WTC11 (cell line): Measurements from ENCODE around the gene CARMIL3. TPM values are rescaled to one million over a fixed set of nuclear protein-coding genes. Genes with fewer than 3 reads are reported as not detected.

Experiments
- ATAC-seq: fragments of 200-7000 bp; cut with Tn5 transposase; 2 replicates; pipeline ENCODE4 v1.10.0; 2021; ENCODE audit warnings: mild to moderate bottlenecking, moderate library complexity
- CTCF ChIA-PET: fragments of 300-600 bp; sonication (Branson Sonifier 250); formaldehyde crosslinking; loops from one replicate; lab custom pipeline; 2021; ENCODE audit warnings: antibody characterized with exemption; lab: Charles Lee
- POLR2A ChIA-PET: fragments of 350-600 bp; sonication (Branson Sonifier 250); formaldehyde crosslinking; loops from one replicate; lab custom pipeline; 2021; ENCODE audit warnings: antibody characterized with exemption; lab: Charles Lee
- DNase-seq: peaks from one replicate; pipeline ENCODE4 v3.0.0; 2021; ENCODE audit warnings: low spot score
- H3K27ac Mint-ChIP-seq: 2 replicates; pipeline ENCODE4 v1.8.0; 2021; ENCODE audit warnings: mixed read lengths
- H3K27me3 Mint-ChIP-seq: 2 replicates; pipeline ENCODE4 v1.8.0; 2021; ENCODE audit warnings: low read depth, mild to moderate bottlenecking, moderate library complexity, mixed read lengths
- H3K36me3 Mint-ChIP-seq: 2 replicates; pipeline ENCODE4 v1.8.0; 2021; ENCODE audit warnings: mixed read lengths
- H3K4me1 Mint-ChIP-seq: 2 replicates; pipeline ENCODE4 v1.8.0; 2022; ENCODE audit warnings: mixed read lengths
- H3K4me3 Mint-ChIP-seq: 2 replicates; pipeline ENCODE4 v1.8.0; 2021; ENCODE audit warnings: mild to moderate bottlenecking, moderate library complexity, mixed read lengths
- H3K9me3 Mint-ChIP-seq: 2 replicates; pipeline ENCODE4 v1.8.0; 2021; ENCODE audit warnings: mixed read lengths
- CREM ChIP-seq: sonication (generic); formaldehyde crosslinking; IDR thresholded peaks from 2 replicates; pipeline ENCODE4 v1.8.1; 2022; ENCODE audit warnings: mild to moderate bottlenecking, missing genetic modification reagents, moderate library complexity
- ETV6 ChIP-seq: sonication (generic); formaldehyde crosslinking; IDR thresholded peaks from 2 replicates; pipeline ENCODE4 v1.8.1; 2022; ENCODE audit warnings: mild to moderate bottlenecking, missing genetic modification reagents
- GABPB1 ChIP-seq: sonication (generic); formaldehyde crosslinking; IDR thresholded peaks from 2 replicates; pipeline ENCODE4 v1.8.1; 2023; ENCODE audit warnings: mild to moderate bottlenecking, missing genetic modification reagents
- NFYB ChIP-seq: sonication (generic); formaldehyde crosslinking; conservative IDR thresholded peaks from 2 replicates; pipeline ENCODE4 v1.8.0; 2022; ENCODE audit warnings: low read depth, missing genetic modification reagents
- RORB ChIP-seq: fragments of 250-450 bp; sonication (Bioruptor Pico); IDR thresholded peaks from 2 replicates; pipeline ENCODE4 v1.9.0; 2021; ENCODE audit warnings: mild to moderate bottlenecking
- SMAD3 ChIP-seq: sonication (generic); formaldehyde crosslinking; IDR thresholded peaks from 2 replicates; pipeline ENCODE4 v1.8.0; 2022; ENCODE audit warnings: missing genetic modification reagents, mild to moderate bottlenecking, borderline replicate concordance
- SMAD4 ChIP-seq: sonication (generic); formaldehyde crosslinking; IDR thresholded peaks from 2 replicates; pipeline ENCODE4 v1.8.0; 2022; ENCODE audit warnings: mild to moderate bottlenecking, missing genetic modification reagents
- SP1 ChIP-seq: sonication (generic); formaldehyde crosslinking; conservative IDR thresholded peaks from 2 replicates; pipeline ENCODE4 v1.8.1; 2022; ENCODE audit warnings: missing genetic modification reagents
- TCF7 ChIP-seq: sonication (generic); formaldehyde crosslinking; IDR thresholded peaks from 2 replicates; pipeline ENCODE4 v1.8.0; 2022; ENCODE audit warnings: mild to moderate bottlenecking, low read depth, missing genetic modification reagents, moderate library complexity
- ZBTB21 ChIP-seq: sonication (generic); formaldehyde crosslinking; IDR thresholded peaks from 2 replicates; pipeline ENCODE4 v1.8.1; 2023; ENCODE audit warnings: mild to moderate bottlenecking, missing genetic modification reagents, borderline replicate concordance
- ZNF396 ChIP-seq: fragments of 250-450 bp; sonication (Bioruptor Pico); IDR thresholded peaks from 2 replicates; pipeline ENCODE4 v1.8.0; 2021; ENCODE audit warnings: mild to moderate bottlenecking, moderate library complexity, borderline replicate concordance
- total RNA-seq: library from RNA; stranded (reverse); gene quantifications from 3 replicates; pipeline ENCODE4 v1.2.3, GENCODE V29; 2021
- TF ChIP-seq, protein P1 (sequence below): fragments of 250-450 bp; sonication (Bioruptor Pico); IDR thresholded peaks from 2 replicates; pipeline ENCODE4 v2.1.2; 2022; ENCODE audit warnings: mild to moderate bottlenecking, moderate library complexity
- TF ChIP-seq, protein P2 (sequence below): sonication (generic); formaldehyde crosslinking; conservative IDR thresholded peaks from 2 replicates; pipeline ENCODE4 v1.8.1; 2023; ENCODE audit warnings: mild to moderate bottlenecking, low read depth, missing genetic modification reagents, moderate library complexity
- TF ChIP-seq, protein P3 (sequence below): sonication (generic); formaldehyde crosslinking; IDR thresholded peaks from 2 replicates; pipeline ENCODE4 v1.8.1; 2023; ENCODE audit warnings: mild to moderate bottlenecking, moderate library complexity, missing genetic modification reagents
- TF ChIP-seq, protein P4 (sequence below): sonication (generic); formaldehyde crosslinking; IDR thresholded peaks from 2 replicates; pipeline ENCODE4 v1.8.1; 2022; ENCODE audit warnings: mild to moderate bottlenecking, missing genetic modification reagents, moderate library complexity, borderline replicate concordance
- TF ChIP-seq, protein P5 (sequence below): sonication (generic); formaldehyde crosslinking; IDR thresholded peaks from 2 replicates; pipeline ENCODE4 v1.8.1; 2023; ENCODE audit warnings: mild to moderate bottlenecking, missing genetic modification reagents, moderate library complexity

CARMIL3 gene
- total RNA-seq, 1 experiment from 2014 or later, result 13.0 TPM

DNA sequence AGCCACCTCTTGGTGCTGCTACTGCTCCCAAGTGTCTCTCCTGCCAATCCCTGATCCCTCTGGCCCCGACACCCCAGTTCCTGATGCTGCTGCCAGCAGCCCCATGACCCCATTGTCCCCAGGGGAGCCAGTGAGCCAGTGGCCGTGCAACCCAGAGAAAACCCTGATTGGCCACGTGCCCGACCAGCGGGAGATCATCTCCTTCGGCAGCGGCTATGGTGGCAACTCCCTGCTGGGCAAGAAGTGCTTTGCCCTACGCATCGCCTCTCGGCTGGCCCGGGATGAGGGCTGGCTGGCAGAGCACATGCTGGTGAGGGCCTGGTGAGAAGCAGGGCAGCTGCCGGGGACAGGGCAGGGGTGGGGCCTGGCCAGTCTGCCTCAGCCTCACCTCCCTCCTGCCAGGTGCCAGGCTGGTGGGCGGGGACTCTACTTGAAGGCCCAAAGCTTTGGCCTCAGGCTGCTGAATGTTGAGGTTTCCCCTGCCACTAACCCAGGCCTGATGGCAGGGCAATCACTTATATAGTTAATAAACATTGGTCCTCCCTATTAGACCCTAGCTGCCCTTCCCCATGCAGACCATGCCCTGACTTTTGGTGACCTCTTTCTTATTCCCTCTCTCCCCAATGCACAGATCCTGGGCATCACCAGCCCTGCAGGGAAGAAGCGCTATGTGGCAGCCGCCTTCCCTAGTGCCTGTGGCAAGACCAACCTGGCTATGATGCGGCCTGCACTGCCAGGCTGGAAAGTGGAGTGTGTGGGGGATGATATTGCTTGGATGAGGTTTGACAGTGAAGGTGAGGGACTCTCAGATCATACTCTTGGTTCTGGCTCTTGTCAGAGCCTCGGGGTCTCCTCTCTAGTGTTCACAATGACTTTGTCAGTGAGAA lies 47.4 kb downstream of the CARMIL3 start (continued):
- TF ChIP-seq, protein P1, sequence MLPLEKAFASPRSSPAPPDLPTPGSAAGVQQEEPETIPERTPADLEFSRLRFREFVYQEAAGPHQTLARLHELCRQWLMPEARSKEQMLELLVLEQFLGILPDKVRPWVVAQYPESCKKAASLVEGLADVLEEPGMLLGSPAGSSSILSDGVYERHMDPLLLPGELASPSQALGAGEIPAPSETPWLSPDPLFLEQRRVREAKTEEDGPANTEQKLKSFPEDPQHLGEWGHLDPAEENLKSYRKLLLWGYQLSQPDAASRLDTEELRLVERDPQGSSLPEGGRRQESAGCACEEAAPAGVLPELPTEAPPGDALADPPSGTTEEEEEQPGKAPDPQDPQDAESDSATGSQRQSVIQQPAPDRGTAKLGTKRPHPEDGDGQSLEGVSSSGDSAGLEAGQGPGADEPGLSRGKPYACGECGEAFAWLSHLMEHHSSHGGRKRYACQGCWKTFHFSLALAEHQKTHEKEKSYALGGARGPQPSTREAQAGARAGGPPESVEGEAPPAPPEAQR (CRISPR knock-in tag), result no peak
- no peak for TF ChIP-seq ZBTB21 (CRISPR knock-in tag)
- no peak for TF ChIP-seq SMAD3 (CRISPR knock-in tag)
- no peak for TF ChIP-seq NFYB (CRISPR knock-in tag)
- TF ChIP-seq, protein P2, sequence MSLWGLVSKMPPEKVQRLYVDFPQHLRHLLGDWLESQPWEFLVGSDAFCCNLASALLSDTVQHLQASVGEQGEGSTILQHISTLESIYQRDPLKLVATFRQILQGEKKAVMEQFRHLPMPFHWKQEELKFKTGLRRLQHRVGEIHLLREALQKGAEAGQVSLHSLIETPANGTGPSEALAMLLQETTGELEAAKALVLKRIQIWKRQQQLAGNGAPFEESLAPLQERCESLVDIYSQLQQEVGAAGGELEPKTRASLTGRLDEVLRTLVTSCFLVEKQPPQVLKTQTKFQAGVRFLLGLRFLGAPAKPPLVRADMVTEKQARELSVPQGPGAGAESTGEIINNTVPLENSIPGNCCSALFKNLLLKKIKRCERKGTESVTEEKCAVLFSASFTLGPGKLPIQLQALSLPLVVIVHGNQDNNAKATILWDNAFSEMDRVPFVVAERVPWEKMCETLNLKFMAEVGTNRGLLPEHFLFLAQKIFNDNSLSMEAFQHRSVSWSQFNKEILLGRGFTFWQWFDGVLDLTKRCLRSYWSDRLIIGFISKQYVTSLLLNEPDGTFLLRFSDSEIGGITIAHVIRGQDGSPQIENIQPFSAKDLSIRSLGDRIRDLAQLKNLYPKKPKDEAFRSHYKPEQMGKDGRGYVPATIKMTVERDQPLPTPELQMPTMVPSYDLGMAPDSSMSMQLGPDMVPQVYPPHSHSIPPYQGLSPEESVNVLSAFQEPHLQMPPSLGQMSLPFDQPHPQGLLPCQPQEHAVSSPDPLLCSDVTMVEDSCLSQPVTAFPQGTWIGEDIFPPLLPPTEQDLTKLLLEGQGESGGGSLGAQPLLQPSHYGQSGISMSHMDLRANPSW, result no peak
- no peak for TF ChIP-seq CREM
- TF ChIP-seq, protein P3, sequence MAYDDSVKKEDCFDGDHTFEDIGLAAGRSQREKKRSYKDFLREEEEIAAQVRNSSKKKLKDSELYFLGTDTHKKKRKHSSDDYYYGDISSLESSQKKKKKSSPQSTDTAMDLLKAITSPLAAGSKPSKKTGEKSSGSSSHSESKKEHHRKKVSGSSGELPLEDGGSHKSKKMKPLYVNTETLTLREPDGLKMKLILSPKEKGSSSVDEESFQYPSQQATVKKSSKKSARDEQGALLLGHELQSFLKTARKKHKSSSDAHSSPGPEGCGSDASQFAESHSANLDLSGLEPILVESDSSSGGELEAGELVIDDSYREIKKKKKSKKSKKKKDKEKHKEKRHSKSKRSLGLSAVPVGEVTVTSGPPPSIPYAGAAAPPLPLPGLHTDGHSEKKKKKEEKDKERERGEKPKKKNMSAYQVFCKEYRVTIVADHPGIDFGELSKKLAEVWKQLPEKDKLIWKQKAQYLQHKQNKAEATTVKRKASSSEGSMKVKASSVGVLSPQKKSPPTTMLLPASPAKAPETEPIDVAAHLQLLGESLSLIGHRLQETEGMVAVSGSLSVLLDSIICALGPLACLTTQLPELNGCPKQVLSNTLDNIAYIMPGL (CRISPR knock-in tag), result no peak
- no peak for TF ChIP-seq SMAD4 (CRISPR knock-in tag)

DNA sequence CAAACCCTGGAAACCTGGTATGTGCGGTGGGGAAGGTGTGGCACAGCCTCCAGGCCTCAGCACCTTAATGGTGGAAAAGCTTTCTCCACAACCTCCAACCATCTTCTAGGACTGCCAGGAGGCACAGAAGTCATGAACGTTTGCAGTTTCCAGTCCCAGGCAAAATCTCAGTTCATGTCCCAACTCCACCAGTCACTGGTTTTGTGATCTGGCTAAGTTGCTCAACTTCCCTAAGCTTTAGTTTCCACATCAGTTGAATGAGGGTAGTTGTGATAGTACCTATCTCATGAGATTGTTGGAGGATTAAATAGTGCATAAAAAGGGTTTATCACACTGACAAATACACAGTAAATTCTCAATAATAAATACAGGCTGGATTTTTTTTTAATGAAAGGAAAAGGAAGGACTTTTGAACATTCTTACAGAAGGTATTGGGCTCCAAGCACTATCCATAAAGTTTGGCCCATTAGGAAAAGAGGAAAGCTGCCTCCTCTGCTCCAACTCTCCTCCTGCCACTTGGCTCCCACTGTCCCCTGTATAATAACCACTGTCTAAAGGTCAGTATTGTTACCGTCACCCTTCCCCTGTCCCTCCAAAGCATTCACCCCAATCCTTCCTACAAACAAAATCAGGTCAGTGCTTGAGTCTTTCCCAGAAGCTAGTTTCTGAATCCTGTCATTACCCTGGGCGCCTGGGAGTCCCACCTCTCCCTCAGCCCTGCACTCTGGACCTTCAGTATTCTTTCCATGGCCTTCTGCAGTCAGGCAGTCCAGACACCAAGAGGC lies 48.6 kb downstream of the CARMIL3 start:
- DNase-seq, result no peak
- Mint-ChIP-seq H3K36me3 (peaks cover 56% of the 10 kb centered on the region), H3K4me3 (no peak overlapping the region), H3K9me3 (peaks cover 22% of the 10 kb centered on the region), H3K4me1 (peaks cover 7% of the 10 kb centered on the region), H3K27me3 (no peaks in the 10 kb centered on the region)
- no peak for ATAC-seq
- CTCF ChIA-PET, result interaction anchor here (1.0 to 1.3 kb wide), 2 partner anchors 8 to 15 kb away, joined by 3 to 7 read pairs; partner anchors contain the start of gene NRL
- no peak for TF ChIP-seq TCF7
- TF ChIP-seq SP1 (CRISPR knock-in tag), result no peak
- TF ChIP-seq RORB (CRISPR knock-in tag), result no peak
- TF ChIP-seq, protein P4, sequence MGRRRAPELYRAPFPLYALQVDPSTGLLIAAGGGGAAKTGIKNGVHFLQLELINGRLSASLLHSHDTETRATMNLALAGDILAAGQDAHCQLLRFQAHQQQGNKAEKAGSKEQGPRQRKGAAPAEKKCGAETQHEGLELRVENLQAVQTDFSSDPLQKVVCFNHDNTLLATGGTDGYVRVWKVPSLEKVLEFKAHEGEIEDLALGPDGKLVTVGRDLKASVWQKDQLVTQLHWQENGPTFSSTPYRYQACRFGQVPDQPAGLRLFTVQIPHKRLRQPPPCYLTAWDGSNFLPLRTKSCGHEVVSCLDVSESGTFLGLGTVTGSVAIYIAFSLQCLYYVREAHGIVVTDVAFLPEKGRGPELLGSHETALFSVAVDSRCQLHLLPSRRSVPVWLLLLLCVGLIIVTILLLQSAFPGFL, result 0 out of 2 replicates have a peak, but pooled peaks have one; percentile 26
- TF ChIP-seq, all 79 proteins: peak for 1
- POLR2A ChIA-PET, result interaction anchor here (1.1 kb wide), 1 partner anchor 9 kb away, joined by 3 read pairs; no protein-coding TSS in a partner anchor
- no peak overlapping the region for H3K27ac Mint-ChIP-seq

DNA sequence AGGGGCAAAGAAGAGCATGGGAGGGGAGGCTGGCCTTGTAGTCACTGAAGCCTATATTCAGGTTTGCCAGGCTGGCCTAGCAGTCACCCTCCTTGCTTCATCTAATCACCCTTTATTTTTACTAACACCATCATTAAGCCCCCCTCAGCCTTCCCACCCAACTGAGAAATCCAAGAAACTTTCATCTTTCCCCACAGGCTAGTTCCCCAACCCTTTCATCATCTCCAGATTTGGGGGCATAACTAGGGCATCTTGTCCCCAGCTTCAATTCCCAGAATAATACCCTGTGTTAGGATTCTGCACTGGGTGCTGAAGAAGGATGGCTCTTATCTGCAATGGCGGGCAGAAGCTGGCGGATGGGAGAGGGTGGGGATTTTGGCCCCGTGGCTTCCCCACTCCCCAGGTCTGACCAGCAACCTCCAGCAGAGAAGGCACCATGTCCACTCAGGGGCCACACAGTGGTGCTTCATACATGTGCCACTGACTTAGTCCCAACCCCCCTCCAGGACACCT lies 49.2 kb downstream of the CARMIL3 start:
- no peak overlapping the region for H3K4me3 Mint-ChIP-seq
- 0 out of 2 replicates have a peak, but pooled peaks cover 2% of the 10 kb centered on the region for H3K4me1 Mint-ChIP-seq
- ATAC-seq, result no peak
- H3K9me3 Mint-ChIP-seq, result peaks cover 26% of the 10 kb centered on the region
- no peak overlapping the region for H3K27ac Mint-ChIP-seq
- H3K36me3 Mint-ChIP-seq, result peaks cover 55% of the 10 kb centered on the region
- TF ChIP-seq ZNF396 (CRISPR knock-in tag) (no peak), GABPB1 (CRISPR knock-in tag) (no peak), NFYB (CRISPR knock-in tag) (no peak), ETV6 (CRISPR knock-in tag) (no peak)
- TF ChIP-seq, protein P5, sequence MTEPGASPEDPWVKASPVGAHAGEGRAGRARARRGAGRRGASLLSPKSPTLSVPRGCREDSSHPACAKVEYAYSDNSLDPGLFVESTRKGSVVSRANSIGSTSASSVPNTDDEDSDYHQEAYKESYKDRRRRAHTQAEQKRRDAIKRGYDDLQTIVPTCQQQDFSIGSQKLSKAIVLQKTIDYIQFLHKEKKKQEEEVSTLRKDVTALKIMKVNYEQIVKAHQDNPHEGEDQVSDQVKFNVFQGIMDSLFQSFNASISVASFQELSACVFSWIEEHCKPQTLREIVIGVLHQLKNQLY (CRISPR knock-in tag), result no peak
- CTCF ChIA-PET, result interaction anchor here (1.0 to 1.3 kb wide), 2 partner anchors 8 to 14 kb away, joined by 3 to 7 read pairs; partner anchors contain the start of gene NRL
- POLR2A ChIA-PET, result interaction anchor here (1.1 kb wide), 1 partner anchor 8 kb away, joined by 3 read pairs; no protein-coding TSS in a partner anchor
- no peak for DNase-seq
- H3K27me3 Mint-ChIP-seq, result no peaks in the 10 kb centered on the region; the same call in 1 of the 2 replicates
